HCT116 (cell line): Measurements from ENCODE around the gene NACC2. TPM values are rescaled to one million over a fixed set of nuclear protein-coding genes. Genes with fewer than 3 reads are reported as not detected.

Experiments
- ATAC-seq: fragments of 200-7000 bp; cut with Tn5 transposase; 2 replicates; pipeline ENCODE4 v1.9.1; 2020; ENCODE audit warnings: mild to moderate bottlenecking, moderate library complexity
- BruUV-seq: library from RNA; stranded (reverse); fragments of 400-500 nt; replicated peaks from 2 replicates; lab custom pipeline; 2021; lab: Mats Ljungman, UMichigan
- CTCF ChIA-PET: fragments of 300-600 bp; sonication (Branson Sonifier 250); formaldehyde crosslinking; loops from one replicate; lab custom pipeline; 2021; ENCODE audit warnings: antibody characterized with exemption; lab: Charles Lee
- POLR2A ChIA-PET: fragments of 300-600, 350-600 bp; sonication (Branson Sonifier 250); formaldehyde crosslinking; loops from one replicate; lab custom pipeline; 2021; ENCODE audit warnings: antibody characterized with exemption; lab: Charles Lee
- RAD21 ChIA-PET, 2 experiments: fragments of 300-600 bp; sonication (Branson Sonifier 250); formaldehyde crosslinking; loops; one replicate each; lab custom pipeline; 2023; ENCODE audit warnings: low total read pairs in 2 of 2; ENCODE audit not compliant: uncharacterized antibody in 2 of 2, unreplicated experiment in 2 of 2, low non-redundant PET in 1 of 2; lab: Charles Lee
- DNase-seq: peaks from one replicate; pipeline ENCODE4 v3.0.0-alpha.2; 2010; ENCODE audit warnings: low read depth, low spot score
- H2AFZ ChIP-seq: fragments of 200-600 bp; shearing (Covaris generic), sonication (generic); 2 replicates; pipeline ENCODE4 v1.6.1; 2017; ENCODE audit warnings: low read depth, mixed run types, mixed read lengths, antibody characterized with exemption, low read length; ENCODE audit not compliant: poor library complexity, severe bottlenecking
- H3K27ac ChIP-seq: 2 replicates; pipeline ENCODE4 v1.5.1; 2012; ENCODE audit warnings: low read depth, low read length
- H3K27me3 ChIP-seq: fragments of 200-600 bp; sonication (generic); 2 replicates; pipeline ENCODE4 v1.6.1; 2016; ENCODE audit warnings: mixed run types, low read length, mixed read lengths; ENCODE audit not compliant: insufficient read depth
- H3K36me3 ChIP-seq, 2 experiments: fragments of 200-500 bp in 1 of 2; fragments of 200-600 bp in 1 of 2; sonication (Bioruptor generic) in 1 of 2; sonication (generic) in 1 of 2; 2 replicates each; pipeline versions ENCODE4 v1.5.1 to v1.6.1; 2014 to 2016; ENCODE audit warnings: low read length in 2 of 2, inconsistent platforms in 1 of 2, mixed read lengths in 1 of 2, mixed run types in 1 of 2; ENCODE audit not compliant: insufficient read depth in 2 of 2, control insufficient read depth in 1 of 2
- H3K4me1 ChIP-seq, 2 experiments: fragments of 200-600 bp in 1 of 2; sonication (generic) in 1 of 2; 2 replicates each; pipeline versions ENCODE4 v1.5.1 to v1.6.1; 2012 to 2017; ENCODE audit warnings: low read length in 2 of 2, inconsistent platforms in 1 of 2, mild to moderate bottlenecking in 1 of 2, mixed read lengths in 1 of 2, mixed run types in 1 of 2, moderate library complexity in 1 of 2; ENCODE audit not compliant: insufficient read depth in 2 of 2, control insufficient read depth in 1 of 2
- H3K4me2 ChIP-seq: fragments of 200-600 bp; sonication (generic); 2 replicates; pipeline ENCODE4 v1.6.1; 2017; ENCODE audit warnings: mixed run types, low read length, mixed read lengths
- H3K4me3 ChIP-seq, 2 experiments: fragments of 200-600 bp in 1 of 2; sonication (generic) in 1 of 2; replicated peaks in 1 of 2; 2 replicates each; pipeline ENCODE4 v1.5.1; 2011 to 2016; ENCODE audit warnings: low read length in 2 of 2, control low read depth in 1 of 2, low read depth in 1 of 2, mild to moderate bottlenecking in 1 of 2, mixed read lengths in 1 of 2, mixed run types in 1 of 2
- H3K79me2 ChIP-seq: fragments of 200-600 bp; sonication (generic); 2 replicates; pipeline ENCODE4 v1.6.1; 2017; ENCODE audit warnings: mild to moderate bottlenecking, mixed run types, low read length, moderate library complexity, mixed read lengths; ENCODE audit not compliant: insufficient read depth
- H3K9ac ChIP-seq: fragments of 200-600 bp; sonication (generic); 2 replicates; pipeline ENCODE4 v1.6.1; 2016; ENCODE audit warnings: low read length, mixed read lengths
- H3K9me2 ChIP-seq: fragments of 200-600 bp; sonication (generic), shearing (Covaris generic); 2 replicates; pipeline ENCODE4 v1.6.1; 2017; ENCODE audit warnings: mixed run types, mild to moderate bottlenecking, moderate library complexity; ENCODE audit not compliant: insufficient read depth
- H3K9me3 ChIP-seq, 2 experiments: fragments of 200-500 bp in 1 of 2; fragments of 200-600 bp in 1 of 2; sonication (Bioruptor generic) in 1 of 2; sonication (generic) in 1 of 2; 2 replicates each; pipeline ENCODE4 v1.6.1; 2014 to 2017; ENCODE audit warnings: low read length in 2 of 2, mixed read lengths in 2 of 2, inconsistent platforms in 1 of 2, low read depth in 1 of 2, mild to moderate bottlenecking in 1 of 2, mixed run types in 1 of 2, moderate library complexity in 1 of 2; ENCODE audit not compliant: control insufficient read depth in 1 of 2, insufficient read depth in 1 of 2
- H4K20me1 ChIP-seq: fragments of 200-600 bp; sonication (generic), shearing (Covaris generic); 2 replicates; pipeline ENCODE4 v1.6.1; 2017; ENCODE audit warnings: mixed run types, mild to moderate bottlenecking, moderate library complexity; ENCODE audit not compliant: insufficient read depth
- EGR1 ChIP-seq: IDR thresholded peaks from 2 replicates; pipeline ENCODE4 v1.6.1; 2012; ENCODE audit warnings: low read depth
- ELF1 ChIP-seq: IDR thresholded peaks from 2 replicates; pipeline ENCODE4 v1.6.1; 2012; ENCODE audit warnings: low read depth, borderline replicate concordance
- EZH2phosphoT487 ChIP-seq: fragments of 200-600 bp; IDR thresholded peaks from 2 replicates; pipeline ENCODE4 v1.6.1; 2018; ENCODE audit warnings: antibody characterized with exemption, borderline replicate concordance
- FOSL1 ChIP-seq: IDR thresholded peaks from 2 replicates; pipeline ENCODE4 v1.6.1; 2012; ENCODE audit warnings: low read depth
- JUND ChIP-seq: IDR thresholded peaks from 2 replicates; pipeline ENCODE4 v1.6.1; 2012
- POLR2A ChIP-seq: IDR thresholded peaks from 2 replicates; pipeline ENCODE4 v1.7.0; 2011; ENCODE audit warnings: borderline replicate concordance; ENCODE audit not compliant: insufficient read depth, insufficient read length; ENCODE audit errors: extremely low read depth
- SIN3A ChIP-seq: IDR thresholded peaks from 2 replicates; pipeline ENCODE4 v1.6.1; 2012; ENCODE audit warnings: low read depth
- SRF ChIP-seq: IDR thresholded peaks from 2 replicates; pipeline ENCODE4 v1.6.1; 2012; ENCODE audit warnings: low read depth
- TCF7L2 ChIP-seq: IDR thresholded peaks from 2 replicates; pipeline ENCODE4 v1.7.0; 2011; ENCODE audit warnings: borderline replicate concordance, inconsistent platforms; ENCODE audit not compliant: insufficient read depth, insufficient read length; ENCODE audit errors: extremely low read depth
- ZFX ChIP-seq: fragments of 450-650 bp; IDR thresholded peaks from 2 replicates; pipeline ENCODE4 v1.6.1; 2017
- ZNF274 ChIP-seq: fragments of 200-500 bp; sonication (Bioruptor generic); IDR thresholded peaks from 2 replicates; pipeline ENCODE4 v1.6.1; 2014; ENCODE audit warnings: mild to moderate bottlenecking, low read depth, low read length, inconsistent platforms
- intact Hi-C: fragments of 100-400 bp; cut with micrococcal nuclease; formaldehyde crosslinking; loops from 2 replicates; pipeline ENCODE4 v1.10.0; 2022
- total RNA-seq: library from RNA; stranded (reverse); gene quantifications from one replicate; pipeline ENCODE4 v1.2.1, GENCODE V29; 2021; ENCODE audit not compliant: unreplicated experiment
- TF ChIP-seq, protein P1 (sequence below): IDR thresholded peaks from 2 replicates; pipeline ENCODE4 v1.6.1; 2011; ENCODE audit warnings: mild to moderate bottlenecking, low read length, moderate library complexity; ENCODE audit not compliant: insufficient replicate concordance; ENCODE audit errors: extremely low read depth
- TF ChIP-seq, protein P2 (sequence below): IDR thresholded peaks from 2 replicates; pipeline ENCODE4 v1.6.1; 2012; ENCODE audit warnings: low read depth
- TF ChIP-seq, protein P3 (sequence below): IDR thresholded peaks from 2 replicates; pipeline ENCODE4 v1.6.1; 2012

The NACC2 gene
- total RNA-seq, 1 experiment from 2014 or later = 27.8 TPM

GRCh38 chr9:136031094-136031493 lies 64.0 kb downstream of the NACC2 start:
- DNase-seq (no peak), ATAC-seq (no peak)
- H3K79me2 ChIP-seq = peaks cover 59% of the 10 kb centered on the region
- BruUV-seq = no TSS peak
- no peak overlapping the region for H3K4me3 ChIP-seq
- no peaks in the 10 kb centered on the region for H3K9me2 ChIP-seq
- H3K4me2 ChIP-seq = no peak overlapping the region
- no peak overlapping the region for H3K9ac ChIP-seq
- H2AFZ ChIP-seq = no peak overlapping the region
- H3K36me3 ChIP-seq = peaks cover 0 to 19% of the 10 kb centered on the region in 2 experiments; a peak in 2 of 4 replicates
- peaks cover 0 to 4% of the 10 kb centered on the region in 2 experiments; a peak in 2 of 4 replicates for H3K9me3 ChIP-seq
- no peak for TF ChIP-seq ZNF274
- TF ChIP-seq JUND = no peak
- TF ChIP-seq TCF7L2 = no peak
- no peak for TF ChIP-seq ZFX
- TF ChIP-seq FOSL1 = no peak
- TF ChIP-seq, protein P1, sequence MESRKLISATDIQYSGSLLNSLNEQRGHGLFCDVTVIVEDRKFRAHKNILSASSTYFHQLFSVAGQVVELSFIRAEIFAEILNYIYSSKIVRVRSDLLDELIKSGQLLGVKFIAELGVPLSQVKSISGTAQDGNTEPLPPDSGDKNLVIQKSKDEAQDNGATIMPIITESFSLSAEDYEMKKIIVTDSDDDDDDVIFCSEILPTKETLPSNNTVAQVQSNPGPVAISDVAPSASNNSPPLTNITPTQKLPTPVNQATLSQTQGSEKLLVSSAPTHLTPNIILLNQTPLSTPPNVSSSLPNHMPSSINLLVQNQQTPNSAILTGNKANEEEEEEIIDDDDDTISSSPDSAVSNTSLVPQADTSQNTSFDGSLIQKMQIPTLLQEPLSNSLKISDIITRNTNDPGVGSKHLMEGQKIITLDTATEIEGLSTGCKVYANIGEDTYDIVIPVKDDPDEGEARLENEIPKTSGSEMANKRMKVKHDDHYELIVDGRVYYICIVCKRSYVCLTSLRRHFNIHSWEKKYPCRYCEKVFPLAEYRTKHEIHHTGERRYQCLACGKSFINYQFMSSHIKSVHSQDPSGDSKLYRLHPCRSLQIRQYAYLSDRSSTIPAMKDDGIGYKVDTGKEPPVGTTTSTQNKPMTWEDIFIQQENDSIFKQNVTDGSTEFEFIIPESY = no peak
- no peak for TF ChIP-seq EZH2phosphoT487
- TF ChIP-seq, protein P2, sequence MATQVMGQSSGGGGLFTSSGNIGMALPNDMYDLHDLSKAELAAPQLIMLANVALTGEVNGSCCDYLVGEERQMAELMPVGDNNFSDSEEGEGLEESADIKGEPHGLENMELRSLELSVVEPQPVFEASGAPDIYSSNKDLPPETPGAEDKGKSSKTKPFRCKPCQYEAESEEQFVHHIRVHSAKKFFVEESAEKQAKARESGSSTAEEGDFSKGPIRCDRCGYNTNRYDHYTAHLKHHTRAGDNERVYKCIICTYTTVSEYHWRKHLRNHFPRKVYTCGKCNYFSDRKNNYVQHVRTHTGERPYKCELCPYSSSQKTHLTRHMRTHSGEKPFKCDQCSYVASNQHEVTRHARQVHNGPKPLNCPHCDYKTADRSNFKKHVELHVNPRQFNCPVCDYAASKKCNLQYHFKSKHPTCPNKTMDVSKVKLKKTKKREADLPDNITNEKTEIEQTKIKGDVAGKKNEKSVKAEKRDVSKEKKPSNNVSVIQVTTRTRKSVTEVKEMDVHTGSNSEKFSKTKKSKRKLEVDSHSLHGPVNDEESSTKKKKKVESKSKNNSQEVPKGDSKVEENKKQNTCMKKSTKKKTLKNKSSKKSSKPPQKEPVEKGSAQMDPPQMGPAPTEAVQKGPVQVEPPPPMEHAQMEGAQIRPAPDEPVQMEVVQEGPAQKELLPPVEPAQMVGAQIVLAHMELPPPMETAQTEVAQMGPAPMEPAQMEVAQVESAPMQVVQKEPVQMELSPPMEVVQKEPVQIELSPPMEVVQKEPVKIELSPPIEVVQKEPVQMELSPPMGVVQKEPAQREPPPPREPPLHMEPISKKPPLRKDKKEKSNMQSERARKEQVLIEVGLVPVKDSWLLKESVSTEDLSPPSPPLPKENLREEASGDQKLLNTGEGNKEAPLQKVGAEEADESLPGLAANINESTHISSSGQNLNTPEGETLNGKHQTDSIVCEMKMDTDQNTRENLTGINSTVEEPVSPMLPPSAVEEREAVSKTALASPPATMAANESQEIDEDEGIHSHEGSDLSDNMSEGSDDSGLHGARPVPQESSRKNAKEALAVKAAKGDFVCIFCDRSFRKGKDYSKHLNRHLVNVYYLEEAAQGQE = no peak
- TF ChIP-seq SRF = no peak
- TF ChIP-seq SIN3A = no peak
- TF ChIP-seq, protein P3, sequence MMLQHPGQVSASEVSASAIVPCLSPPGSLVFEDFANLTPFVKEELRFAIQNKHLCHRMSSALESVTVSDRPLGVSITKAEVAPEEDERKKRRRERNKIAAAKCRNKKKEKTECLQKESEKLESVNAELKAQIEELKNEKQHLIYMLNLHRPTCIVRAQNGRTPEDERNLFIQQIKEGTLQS = no peak
- no peak for TF ChIP-seq ELF1
- no peak for TF ChIP-seq EGR1
- TF ChIP-seq POLR2A = no peak
- TF ChIP-seq, all 23 proteins: peak for 0
- no peaks in the 10 kb centered on the region for H4K20me1 ChIP-seq
- ChIA-PET RAD21 (no interaction called here), CTCF (no interaction called here), POLR2A (no interaction called here)
- H3K4me1 ChIP-seq = no peaks in the 10 kb centered on the region
- H3K27me3 ChIP-seq = no peaks in the 10 kb centered on the region
- intact Hi-C loops = no loop called here
- no peak overlapping the region for H3K27ac ChIP-seq
